ENCODE data around the gene HRG. TPM values are rescaled to one million over a fixed set of nuclear protein-coding genes. Genes with fewer than 3 reads are reported as not detected.

Gene HRG
- total and polyA plus RNA-seq, 2 donors (not counting 1 experiment from before 2014, with no cell fraction given): not detected

DNA sequence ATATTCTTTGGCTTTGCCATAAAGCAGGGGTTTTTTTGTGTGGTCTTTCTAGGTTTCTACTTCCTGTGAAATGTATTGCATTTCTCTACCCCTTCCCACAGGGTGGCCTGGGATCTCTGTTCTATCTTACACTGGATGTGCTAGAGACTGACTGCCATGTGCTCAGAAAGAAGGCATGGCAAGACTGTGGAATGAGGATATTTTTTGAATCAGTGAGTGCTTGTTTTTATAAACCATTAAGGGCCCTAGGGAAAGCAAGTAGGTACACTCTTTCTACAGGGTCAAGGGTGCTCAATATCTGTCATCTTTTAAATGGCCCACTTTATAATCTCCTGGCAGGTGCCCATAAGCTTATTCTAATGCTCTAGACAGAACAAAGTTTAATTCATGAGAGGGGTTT is 24.9 kb upstream of the HRG start:
- Histone ChIP-seq H2AFZ (ENCODE audit: insufficient read depth, low read depth, low read length, poor library complexity, severe bottlenecking) (no peak overlapping the region), H3K4me3 (ENCODE audit: control extremely low read depth in 1 of 5, extremely low read depth in 1 of 5, insufficient read depth in 1 of 5, low read depth in 2 of 5, low read length in 4 of 5) (no peak overlapping the region), H3K4me1 (ENCODE audit: control insufficient read depth in 2 of 2, insufficient read depth in 2 of 2, low read length in 2 of 2) (no peaks in the 10 kb centered on the region), H3K9me3 (ENCODE audit: control extremely low read depth in 1 of 3, control insufficient read depth in 2 of 3, insufficient read depth in 1 of 3, low read length in 2 of 3) (peaks cover 0 to 3% (median 0%) of the 10 kb centered on the region in 3 donors), H3K27me3 (replicated peaks in 1 of 4; ENCODE audit: control extremely low read depth in 1 of 4, control insufficient read depth in 3 of 4, insufficient read depth in 4 of 4, low read length in 3 of 4) (peaks cover 0 to 13% (median 0%) of the 10 kb centered on the region in 4 experiments), H3K79me2 (ENCODE audit: control insufficient read depth, insufficient read depth, low read length) (no peaks in the 10 kb centered on the region), H3K36me3 (replicated peaks in 1 of 2; ENCODE audit: control extremely low read depth in 1 of 2, control insufficient read depth in 1 of 2, extremely low read depth in 1 of 2, insufficient read depth in 2 of 2, low read length in 1 of 2) (no peaks in the 10 kb centered on the region), H3K27ac (ENCODE audit: low read length in 2 of 2) (no peak overlapping the region), H3K4me2 (replicated peaks; ENCODE audit: low read depth, low read length, poor library complexity, severe bottlenecking) (no peak overlapping the region), H3K9ac (ENCODE audit: low read length) (no peak overlapping the region), H4K20me1 (ENCODE audit: control insufficient read depth, insufficient read depth, low read length, poor library complexity, severe bottlenecking) (no peaks in the 10 kb centered on the region)
- ATAC-seq (ENCODE audit: low read depth): no peak
- no peak for TF ChIP-seq EZH2 (IDR thresholded peaks at IDR 0.05; ENCODE audit: borderline replicate concordance, insufficient read depth, low read depth, low read length, poor library complexity, severe bottlenecking)
- TF ChIP-seq, protein P1, sequence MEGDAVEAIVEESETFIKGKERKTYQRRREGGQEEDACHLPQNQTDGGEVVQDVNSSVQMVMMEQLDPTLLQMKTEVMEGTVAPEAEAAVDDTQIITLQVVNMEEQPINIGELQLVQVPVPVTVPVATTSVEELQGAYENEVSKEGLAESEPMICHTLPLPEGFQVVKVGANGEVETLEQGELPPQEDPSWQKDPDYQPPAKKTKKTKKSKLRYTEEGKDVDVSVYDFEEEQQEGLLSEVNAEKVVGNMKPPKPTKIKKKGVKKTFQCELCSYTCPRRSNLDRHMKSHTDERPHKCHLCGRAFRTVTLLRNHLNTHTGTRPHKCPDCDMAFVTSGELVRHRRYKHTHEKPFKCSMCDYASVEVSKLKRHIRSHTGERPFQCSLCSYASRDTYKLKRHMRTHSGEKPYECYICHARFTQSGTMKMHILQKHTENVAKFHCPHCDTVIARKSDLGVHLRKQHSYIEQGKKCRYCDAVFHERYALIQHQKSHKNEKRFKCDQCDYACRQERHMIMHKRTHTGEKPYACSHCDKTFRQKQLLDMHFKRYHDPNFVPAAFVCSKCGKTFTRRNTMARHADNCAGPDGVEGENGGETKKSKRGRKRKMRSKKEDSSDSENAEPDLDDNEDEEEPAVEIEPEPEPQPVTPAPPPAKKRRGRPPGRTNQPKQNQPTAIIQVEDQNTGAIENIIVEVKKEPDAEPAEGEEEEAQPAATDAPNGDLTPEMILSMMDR (IDR thresholded peaks at IDR 0.05): no peak
- peaks cover 17% of the 10 kb centered on the region for H3K27me3 Mint-ChIP-seq
- no peak overlapping the region for H3K4me3 Mint-ChIP-seq
- H3K4me1 Mint-ChIP-seq: peaks cover 2% of the 10 kb centered on the region
- no peak for DNase-seq
- CTCF ChIA-PET: interaction anchor here (1.9 kb wide), 1 partner anchor 24 kb away, joined by 10 read pairs; no protein-coding TSS in a partner anchor
- no peaks in the 10 kb centered on the region for H3K9me3 Mint-ChIP-seq (ENCODE audit: insufficient read depth)
- POLR2A ChIA-PET: no interaction called here
- intact Hi-C loops (cut with micrococcal nuclease): no loop called here
- H3K27ac Mint-ChIP-seq: no peak overlapping the region

DNA sequence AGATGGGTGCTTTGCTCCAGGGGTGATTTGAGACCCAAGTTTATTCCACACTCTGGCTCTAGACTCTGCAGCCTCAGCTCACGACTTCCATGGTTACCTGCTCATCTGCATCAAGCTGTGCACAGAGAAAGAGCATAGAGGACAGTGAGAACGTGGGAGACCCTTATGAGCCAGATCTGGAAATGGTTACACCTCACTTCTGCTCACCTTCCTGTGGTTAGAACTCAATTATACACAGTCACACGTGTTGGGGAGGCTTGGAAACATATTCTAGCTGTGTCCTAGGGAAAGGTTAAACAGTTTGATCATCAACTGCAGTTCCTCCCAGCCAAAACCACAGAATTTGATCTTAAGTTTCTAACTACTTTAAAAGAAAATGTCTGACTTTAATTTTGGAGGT is 23.8 kb upstream of the HRG start:
- TF ChIP-seq, protein P1 (IDR thresholded peaks at IDR 0.05): no peak
- TF ChIP-seq EZH2 (IDR thresholded peaks at IDR 0.05; ENCODE audit: borderline replicate concordance, insufficient read depth, low read depth, low read length, poor library complexity, severe bottlenecking): no peak
- peaks cover 17% of the 10 kb centered on the region for H3K27me3 Mint-ChIP-seq
- intact Hi-C loops (cut with micrococcal nuclease): no loop called here

More for the DNA sequence above, 23.8 kb upstream of the HRG start:
- ATAC-seq (ENCODE audit: low read depth) (no peak), DNase-seq (no peak)
- ChIA-PET CTCF (interaction anchor here (1.9 kb wide), 1 partner anchor 25 kb away, joined by 10 read pairs; no protein-coding TSS in a partner anchor), POLR2A (no interaction called here)
- Histone ChIP-seq H3K27ac (ENCODE audit: low read length in 2 of 2) (no peak overlapping the region), H2AFZ (ENCODE audit: insufficient read depth, low read depth, low read length, poor library complexity, severe bottlenecking) (no peak overlapping the region), H3K4me2 (replicated peaks; ENCODE audit: low read depth, low read length, poor library complexity, severe bottlenecking) (no peak overlapping the region), H4K20me1 (ENCODE audit: control insufficient read depth, insufficient read depth, low read length, poor library complexity, severe bottlenecking) (no peaks in the 10 kb centered on the region), H3K4me1 (ENCODE audit: control insufficient read depth in 2 of 2, insufficient read depth in 2 of 2, low read length in 2 of 2) (no peaks in the 10 kb centered on the region), H3K36me3 (replicated peaks in 1 of 2; ENCODE audit: control extremely low read depth in 1 of 2, control insufficient read depth in 1 of 2, extremely low read depth in 1 of 2, insufficient read depth in 2 of 2, low read length in 1 of 2) (no peaks in the 10 kb centered on the region), H3K4me3 (ENCODE audit: control extremely low read depth in 1 of 5, extremely low read depth in 1 of 5, insufficient read depth in 1 of 5, low read depth in 2 of 5, low read length in 4 of 5) (no peak overlapping the region), H3K27me3 (replicated peaks in 1 of 4; ENCODE audit: control extremely low read depth in 1 of 4, control insufficient read depth in 3 of 4, insufficient read depth in 4 of 4, low read length in 3 of 4) (peaks cover 0 to 9% (median 0%) of the 10 kb centered on the region in 4 experiments), H3K9me3 (ENCODE audit: control extremely low read depth in 1 of 3, control insufficient read depth in 2 of 3, insufficient read depth in 1 of 3, low read length in 2 of 3) (peaks cover 0 to 3% (median 0%) of the 10 kb centered on the region in 3 donors), H3K9ac (ENCODE audit: low read length) (no peak overlapping the region), H3K79me2 (ENCODE audit: control insufficient read depth, insufficient read depth, low read length) (no peaks in the 10 kb centered on the region)
- Mint-ChIP-seq H3K9me3 (ENCODE audit: insufficient read depth) (no peaks in the 10 kb centered on the region), H3K27ac (no peak overlapping the region), H3K4me3 (no peak overlapping the region), H3K4me1 (peaks cover 2% of the 10 kb centered on the region)
- no CpG with 5 or more reads among the region's 3 CpGs for WGBS (ENCODE audit: insufficient coverage)
